H1 (cell line): Measurements from ENCODE around the gene KCND3. TPM values are rescaled to one million over a fixed set of nuclear protein-coding genes. Genes with fewer than 3 reads are reported as not detected.

Experiments used
- CTCF ChIA-PET: fragments of 300-600 bp; sonication (Branson Sonifier 250); formaldehyde crosslinking; loops from one replicate; lab custom pipeline; 2021; ENCODE audit not compliant: partially characterized antibody; lab: Charles Lee
- POLR2A ChIA-PET: fragments of 300-600 bp; sonication (Branson Sonifier 250); formaldehyde crosslinking; loops from one replicate; lab custom pipeline; 2021; ENCODE audit warnings: inconsistent platforms; ENCODE audit not compliant: partially characterized antibody; lab: Charles Lee
- DNase-seq, 2 experiments: peaks; one replicate each; pipeline versions ENCODE4 v3.0.0 to v3.0.0-alpha.2; 2010 to 2022; ENCODE audit warnings: low spot score in 2 of 2, low read depth in 1 of 2, mixed read lengths in 1 of 2
- FAIRE-seq: peaks from 2 replicates; lab custom pipeline; 2011; peaks lifted over from hg19 to GRCh38; lab: Jason Lieb, UNC
- H2AFZ ChIP-seq: 2 replicates; pipeline ENCODE4 v1.8.1; 2012; ENCODE audit warnings: low read length, inconsistent platforms
- H2AK5ac ChIP-seq: 2 replicates; pipeline ENCODE4 v1.6.1; 2013; ENCODE audit warnings: low read depth, low read length
- H2BK120ac ChIP-seq: replicated peaks from 2 replicates; pipeline ENCODE3; 2013; ENCODE audit warnings: low read depth, low read length, inconsistent platforms
- H2BK12ac ChIP-seq: 2 replicates; pipeline ENCODE4 v1.6.1; 2013; ENCODE audit warnings: low read depth, low read length
- H2BK15ac ChIP-seq: 2 replicates; pipeline ENCODE4 v1.6.1; 2013; ENCODE audit warnings: low read length
- H2BK20ac ChIP-seq: 2 replicates; pipeline ENCODE4 v1.6.1; 2013; ENCODE audit warnings: low read length
- H2BK5ac ChIP-seq: 2 replicates; pipeline ENCODE4 v1.6.1; 2013; ENCODE audit warnings: low read depth, low read length
- H3K14ac ChIP-seq: 2 replicates; pipeline ENCODE4 v1.6.1; 2013; ENCODE audit warnings: inconsistent platforms; ENCODE audit not compliant: insufficient read length
- H3K18ac ChIP-seq: 2 replicates; pipeline ENCODE4 v1.6.1; 2013; ENCODE audit warnings: low read length; ENCODE audit errors: extremely low read depth
- H3K23ac ChIP-seq: 2 replicates; pipeline ENCODE4 v1.6.1; 2013; ENCODE audit warnings: inconsistent platforms; ENCODE audit not compliant: insufficient read length
- H3K23me2 ChIP-seq: 2 replicates; pipeline ENCODE4 v1.6.1; 2013; ENCODE audit warnings: low read depth, low read length
- H3K27ac ChIP-seq: 2 replicates; pipeline ENCODE4 v1.6.1; 2011; ENCODE audit warnings: low read depth, low read length, inconsistent platforms
- H3K27me3 ChIP-seq, 4 experiments: replicated peaks in 1 of 4; 1 replicate in 1 of 4; 2 replicates in 3 of 4; pipeline versions ENCODE4 v1.6.1 to v1.8.1; 2011 to 2013; ENCODE audit warnings: low read length in 3 of 4, mild to moderate bottlenecking in 3 of 4, inconsistent platforms in 2 of 4, mixed read lengths in 2 of 4, moderate library complexity in 1 of 4; ENCODE audit not compliant: control insufficient read depth in 3 of 4, insufficient read depth in 3 of 4; ENCODE audit errors: extremely low read depth in 1 of 4
- H3K36me3 ChIP-seq, 4 experiments: 2 replicates each; pipeline versions ENCODE4 v1.6.1 to v1.8.1; 2011 to 2013; ENCODE audit warnings: mild to moderate bottlenecking in 4 of 4, low read length in 3 of 4, moderate library complexity in 2 of 4, control low read depth in 1 of 4, inconsistent platforms in 1 of 4; ENCODE audit not compliant: insufficient read depth in 4 of 4, control insufficient read depth in 2 of 4
- H3K4ac ChIP-seq: replicated peaks from 2 replicates; pipeline ENCODE3; 2013; ENCODE audit warnings: low read length, low read depth, mixed read lengths, inconsistent platforms; ENCODE audit not compliant: insufficient read length
- H3K4me1 ChIP-seq, 4 experiments: replicated peaks in 1 of 4; 1 replicate in 1 of 4; 2 replicates in 3 of 4; pipeline versions ENCODE4 v1.6.1 to v1.8.1; 2011 to 2013; ENCODE audit warnings: low read length in 3 of 4, inconsistent platforms in 2 of 4, mixed read lengths in 1 of 4; ENCODE audit not compliant: insufficient read depth in 4 of 4, control insufficient read depth in 3 of 4
- H3K4me2 ChIP-seq, 2 experiments: 2 replicates each; pipeline versions ENCODE4 v1.6.1 to v1.8.1; 2011 to 2013; ENCODE audit warnings: low read depth in 2 of 2, low read length in 2 of 2, control low read depth in 1 of 2, inconsistent platforms in 1 of 2, mild to moderate bottlenecking in 1 of 2; ENCODE audit not compliant: insufficient read depth in 1 of 2
- H3K4me3 ChIP-seq, 4 experiments: fragments of 200-600, 300-600 bp in 1 of 4; sonication (generic), shearing (Covaris generic), sonication (Bioruptor Twin) in 1 of 4; 2 replicates each; pipeline versions ENCODE4 v1.5.1 to v1.8.1; 2011 to 2016; ENCODE audit warnings: low read length in 4 of 4, low read depth in 3 of 4, control low read depth in 2 of 4, inconsistent platforms in 2 of 4, mild to moderate bottlenecking in 2 of 4, mixed read lengths in 1 of 4, moderate library complexity in 1 of 4; ENCODE audit not compliant: insufficient read depth in 2 of 4; ENCODE audit errors: extremely low read depth in 1 of 4
- H3K56ac ChIP-seq: replicated peaks from 2 replicates; pipeline ENCODE3; 2013; ENCODE audit warnings: low read depth, mild to moderate bottlenecking, mixed read lengths, low read length, inconsistent platforms; ENCODE audit not compliant: insufficient read length
- H3K79me1 ChIP-seq: 2 replicates; pipeline ENCODE4 v1.6.1; 2013; ENCODE audit warnings: low read depth, low read length, control low read depth
- H3K79me2 ChIP-seq, 2 experiments: 2 replicates each; pipeline versions ENCODE4 v1.6.1 to v1.8.1; 2012 to 2013; ENCODE audit warnings: low read length in 2 of 2, mild to moderate bottlenecking in 2 of 2, inconsistent platforms in 1 of 2; ENCODE audit not compliant: insufficient read depth in 2 of 2, control insufficient read depth in 1 of 2
- H3K9ac ChIP-seq, 4 experiments: replicated peaks in 1 of 4; 1 replicate in 1 of 4; 2 replicates in 3 of 4; pipeline versions ENCODE4 v1.6.1 to v1.8.1; 2011 to 2013; ENCODE audit warnings: low read depth in 3 of 4, low read length in 3 of 4, control low read depth in 2 of 4, mild to moderate bottlenecking in 2 of 4, moderate library complexity in 2 of 4, inconsistent platforms in 1 of 4; ENCODE audit errors: extremely low read depth in 1 of 4
- H3K9me3 ChIP-seq, 2 experiments: 2 replicates each; pipeline versions ENCODE4 v1.6.1 to v1.8.1; 2012 to 2013; ENCODE audit warnings: mild to moderate bottlenecking in 2 of 2, moderate library complexity in 2 of 2, control low read depth in 1 of 2, inconsistent platforms in 1 of 2, low read depth in 1 of 2, low read length in 1 of 2, mixed read lengths in 1 of 2; ENCODE audit not compliant: insufficient read depth in 2 of 2
- H4K20me1 ChIP-seq, 2 experiments: replicated peaks in 1 of 2; 2 replicates each; pipeline versions ENCODE3 to v1.8.1; 2011 to 2013; ENCODE audit warnings: inconsistent platforms in 2 of 2, low read length in 2 of 2, mild to moderate bottlenecking in 1 of 2; ENCODE audit not compliant: insufficient read depth in 2 of 2, control insufficient read depth in 1 of 2
- H4K5ac ChIP-seq: 2 replicates; pipeline ENCODE4 v1.6.1; 2013; ENCODE audit warnings: low read length, low read depth, mixed read lengths, inconsistent platforms; ENCODE audit not compliant: insufficient read length
- H4K8ac ChIP-seq: 2 replicates; pipeline ENCODE4 v1.8.0; 2013; ENCODE audit warnings: mild to moderate bottlenecking, moderate library complexity, low read length, inconsistent platforms; ENCODE audit not compliant: insufficient read depth; ENCODE audit errors: extremely low read depth
- H4K91ac ChIP-seq: replicated peaks from 2 replicates; pipeline ENCODE3; 2013; ENCODE audit warnings: low read length, mixed read lengths, inconsistent platforms; ENCODE audit not compliant: insufficient read length
- ATF2 ChIP-seq: IDR thresholded peaks from 2 replicates; pipeline ENCODE4 v1.6.1; 2012; ENCODE audit warnings: low read length, inconsistent platforms
- CBX5 ChIP-seq: fragments of 300-800, 300-1000 bp; sonication (generic); IDR thresholded peaks from 2 replicates; pipeline ENCODE4 v1.7.1; 2016; ENCODE audit warnings: antibody characterized with exemption, low read length, low read depth
- CHD1 ChIP-seq: IDR thresholded peaks from 2 replicates; pipeline ENCODE4 v1.6.1; 2012; ENCODE audit warnings: low read depth, low read length, improper control_type of control experiment
- CTBP2 ChIP-seq: IDR thresholded peaks from 2 replicates; pipeline ENCODE4 v1.7.0; 2011; ENCODE audit warnings: borderline replicate concordance, mild to moderate bottlenecking, moderate library complexity, mixed read lengths, low read length; ENCODE audit not compliant: insufficient read depth, insufficient read length
- CTCF ChIP-seq, 3 experiments: IDR thresholded peaks; 1 replicate in 2 of 3; 2 replicates in 1 of 3; pipeline versions ENCODE4 v1.5.1 to v1.6.1; 2011; ENCODE audit warnings: low read length in 3 of 3, mild to moderate bottlenecking in 3 of 3, inconsistent platforms in 2 of 3, low read depth in 1 of 3, moderate library complexity in 1 of 3; ENCODE audit not compliant: insufficient read depth in 1 of 3; ENCODE audit errors: control extremely low read depth in 1 of 3
- EGR1 ChIP-seq: IDR thresholded peaks from 2 replicates; pipeline ENCODE4 v1.6.1; 2011; ENCODE audit warnings: low read depth, low read length, borderline replicate concordance
- POLR2AphosphoS5 ChIP-seq: IDR thresholded peaks from 2 replicates; pipeline ENCODE4 v1.6.1; 2011; ENCODE audit warnings: low read depth, low read length
- RFX5 ChIP-seq: IDR thresholded peaks from 2 replicates; pipeline ENCODE4 v1.6.1; 2011; ENCODE audit warnings: low read depth, low read length, improper control_type of control experiment, borderline replicate concordance
- SUZ12 ChIP-seq: fragments of 200-600 bp; sonication (generic); IDR thresholded peaks from 2 replicates; pipeline ENCODE4 v1.6.1; 2012; ENCODE audit warnings: mild to moderate bottlenecking, inconsistent platforms, low read length, moderate library complexity, mixed read lengths
- TBP ChIP-seq: IDR thresholded peaks from 2 replicates; pipeline ENCODE4 v1.6.1; 2011; ENCODE audit warnings: low read depth, low read length, improper control_type of control experiment
- WGBS, 2 experiments: shearing (Covaris generic) in 1 of 2; methylation state at CpG; one replicate each; pipeline versions ENCODE4 v1.1.6 to v1.1.7; 2013 to 2015; ENCODE audit warnings: low lambda C conversion rate in 2 of 2, mixed read lengths in 2 of 2, inconsistent platforms in 1 of 2, low coverage in 1 of 2, missing lambda C conversion rate in 1 of 2; ENCODE audit not compliant: insufficient replicate concordance in 2 of 2, insufficient coverage in 1 of 2, insufficient read length in 1 of 2; ENCODE audit errors: extremely low coverage in 1 of 2, missing lambda C conversion rate in 1 of 2; 5-methylcytosine and 5-hydroxymethylcytosine counted together
- polyA plus RNA-seq, 7 experiments: library from polyadenylated mRNA; depleted of rRNA in 3 of 7; stranded (reverse) in 5 of 7; unstranded in 2 of 7; fragments of >200 nt in 5 of 7; fragments of 200-250 nt in 2 of 7; gene quantifications; 1 replicate in 5 of 7; 2 replicates in 1 of 7; 4 replicates in 1 of 7; pipeline versions ENCODE4 v1.2.1 to v1.2.3, GENCODE V29; 2011 to 2013; ENCODE audit warnings: missing spikeins in 2 of 7, mixed read lengths in 2 of 7
- total RNA-seq: library from RNA; stranded (reverse); fragmentation: NEBNext Ultra II Directional; extraction: Animal tissue kit (Norgen Biotek cat#: 25700); gene quantifications from 2 replicates; pipeline ENCODE4 v1.2.1, GENCODE V29; 2021

KCND3 gene
- total and polyA plus RNA-seq, 2 of the 8 experiments (the other 6 are each of a cell fraction or from before 2014, with no cell fraction given) = 0.14 to 0.48 TPM

- H3K4me2 ChIP-seq = no peak overlapping the region
- no peak overlapping the region for H4K8ac ChIP-seq
- no peak overlapping the region for H2BK12ac ChIP-seq
- H3K79me2 ChIP-seq = no peaks in the 10 kb centered on the region
- no peak overlapping the region for H2BK5ac ChIP-seq
- no peak overlapping the region for H4K91ac ChIP-seq
- no peaks in the 10 kb centered on the region; the same call in 1 of the 2 replicates for H3K79me1 ChIP-seq
- no peaks in the 10 kb centered on the region; a peak in 1 of 7 replicates for H3K27me3 ChIP-seq
- H3K36me3 ChIP-seq = no peaks in the 10 kb centered on the region
- H2BK15ac ChIP-seq = no peak overlapping the region
- no peak overlapping the region for H3K27ac ChIP-seq
- no peak overlapping the region for H3K14ac ChIP-seq
- H3K18ac ChIP-seq = no peak overlapping the region
- FAIRE-seq = no peak
- H2BK20ac ChIP-seq = no peak overlapping the region
- H2AFZ ChIP-seq = no peak overlapping the region
- WGBS, 2 experiments = 73% methylated on average over 3 of the region's 3 CpGs; no CpG with 5 or more reads in 1 of the 2 experiments
- H3K23me2 ChIP-seq = no peaks in the 10 kb centered on the region; the same call in none of the 2 replicates
- no peak overlapping the region for H3K4ac ChIP-seq
- no peaks in the 10 kb centered on the region for H3K9me3 ChIP-seq
- no peak overlapping the region for H3K23ac ChIP-seq
- peaks cover 2 to 11% (median 6%) of the 10 kb centered on the region in 4 experiments; a peak in 6 of 7 replicates for H3K4me1 ChIP-seq
- no peak overlapping the region for H2AK5ac ChIP-seq
- no peak overlapping the region for H3K4me3 ChIP-seq
- no peak for DNase-seq
- H3K9ac ChIP-seq = no peak overlapping the region
- POLR2A ChIA-PET = no interaction called here
- no peak overlapping the region for H3K56ac ChIP-seq
- no peak overlapping the region for H2BK120ac ChIP-seq
- H4K5ac ChIP-seq = no peak overlapping the region
- no peaks in the 10 kb centered on the region for H4K20me1 ChIP-seq
- CTCF ChIA-PET = interaction anchor here (1.0 to 1.9 kb wide), 4 partner anchors 19 to 87 kb away, joined by 3 to 4 read pairs (median 3); no protein-coding TSS in a partner anchor
- TF ChIP-seq ATF2 (no peak), POLR2AphosphoS5 (no peak), CHD1 (no peak), RFX5 (no peak), EGR1 (no peak), SUZ12 (no peak), CTBP2 (no peak), TBP (no peak), CTCF (IDR thresholded peaks at IDR 0.05; ENCODE audit: control extremely low read depth in 1 of 3, insufficient read depth in 1 of 3, low read depth in 1 of 3, low read length in 3 of 3) (no peak), CBX5 (no peak)
Measured at GRCh38 chr1:111967886-111968285, 21.6 kb downstream of the KCND3 start.
